DMS 273 (cell line): ENCODE results near the gene ADAP1.

Source experiments
- DNase-seq: peaks from one replicate; lab custom pipeline; 2025; ENCODE audit not compliant: unreplicated experiment; lab: John Stamatoyannopoulos, UW

The ADAP1 gene

DNA sequence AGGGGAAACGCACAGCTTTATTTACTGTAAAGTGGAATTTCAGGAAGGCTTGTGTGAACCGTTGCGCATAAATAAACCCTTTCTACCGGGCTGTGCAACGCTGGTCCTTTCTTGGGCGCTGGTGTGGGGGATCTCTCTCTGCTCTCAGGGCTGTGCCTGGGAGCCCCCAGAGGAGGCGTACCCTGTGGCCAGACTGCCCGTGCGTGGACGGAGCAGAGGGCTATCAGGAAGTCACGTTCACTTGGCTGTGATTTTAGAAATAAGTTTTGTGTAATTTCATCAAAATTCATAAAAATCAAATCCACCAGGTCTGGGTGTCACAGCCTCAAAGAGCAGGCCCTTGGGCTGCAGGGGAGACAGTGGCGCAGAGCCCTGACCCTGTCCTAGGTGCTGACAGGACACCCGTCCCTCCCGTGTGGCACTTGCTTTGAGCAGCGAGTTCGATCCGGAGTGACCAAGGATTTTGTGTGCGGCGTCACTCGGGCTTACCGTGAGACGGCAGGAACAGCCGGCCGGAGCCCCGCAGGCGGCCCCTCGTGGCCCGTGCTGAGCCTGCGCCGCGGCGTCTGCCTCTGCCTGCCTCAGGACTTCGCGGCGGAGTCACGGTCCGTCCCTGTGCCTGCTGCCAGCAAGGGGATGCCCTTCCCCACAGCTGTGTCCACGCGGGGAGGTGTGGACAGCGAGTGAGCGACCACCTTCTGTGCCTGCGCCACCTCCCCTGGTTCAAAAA lies 58.0 kb downstream of the ADAP1 start:
- no peak for DNase-seq

DNA sequence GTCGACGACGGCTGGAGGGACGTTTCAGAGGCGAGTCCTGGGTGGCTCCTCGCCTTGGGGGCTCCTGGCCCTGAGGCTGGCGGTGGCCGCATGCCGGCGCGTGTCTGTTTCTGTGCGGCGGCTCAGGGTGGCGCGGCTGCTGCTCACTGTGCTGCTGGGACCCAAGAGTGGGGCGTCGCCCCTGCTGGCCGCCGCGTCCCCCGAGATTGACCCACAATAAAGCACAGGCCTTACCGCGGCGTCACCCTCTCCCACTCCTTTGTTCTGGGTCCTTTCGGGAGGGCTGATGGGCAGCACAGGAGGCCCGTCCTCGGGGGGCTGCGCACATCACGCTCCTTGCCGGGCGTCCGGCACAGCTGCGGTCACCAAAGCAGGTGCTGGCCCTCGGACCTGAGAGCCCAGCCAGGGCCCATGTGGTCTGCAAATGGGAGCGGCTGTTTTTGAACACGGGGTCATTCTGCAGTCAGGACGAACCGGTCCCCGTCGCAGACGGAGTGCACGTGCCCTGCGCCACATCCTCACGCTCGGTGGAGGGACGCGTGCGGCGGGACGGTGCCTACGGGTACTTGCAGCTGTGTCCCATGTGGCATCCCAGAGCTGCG lies 58.9 kb downstream of the ADAP1 start:
- DNase-seq: no peak

DNA sequence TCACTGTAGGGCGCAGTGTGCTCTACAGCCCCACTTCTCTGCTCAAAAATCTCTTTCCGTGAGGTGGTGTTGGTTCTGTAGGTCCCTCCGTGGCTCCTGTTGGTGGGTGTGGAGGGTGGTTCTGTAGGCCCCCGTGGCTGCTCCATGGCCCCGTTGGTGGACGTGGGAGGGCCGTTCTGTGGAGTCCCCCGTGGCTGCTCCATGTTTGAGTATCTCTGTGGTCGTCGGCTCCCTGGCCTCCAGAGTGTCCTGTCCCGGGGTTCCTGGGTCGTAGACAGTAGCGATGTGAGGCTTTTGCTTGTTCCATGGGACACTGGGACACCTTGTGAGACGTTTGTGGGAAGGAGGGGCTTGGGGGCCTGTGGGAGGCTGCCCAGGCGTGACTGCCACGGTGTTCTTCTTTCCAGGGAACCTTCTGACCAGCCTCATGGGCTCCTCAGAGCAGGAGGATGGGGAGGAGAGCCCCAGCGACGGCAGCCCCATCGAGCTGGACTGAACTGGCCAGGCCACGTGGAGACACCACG lies 59.5 kb downstream of the ADAP1 start:
- no peak for DNase-seq

- DNase-seq: no peak
Observed at GRCh38 chr7:894164-894867, 60.2 kb downstream of the ADAP1 start.

- DNase-seq: no peak
Observed at GRCh38 chr7:893686-894085, 60.8 kb downstream of the ADAP1 start.

GRCh38 chr7:892648-893593 lies 61.6 kb downstream of the ADAP1 start:
- DNase-seq: no peak

DNA sequence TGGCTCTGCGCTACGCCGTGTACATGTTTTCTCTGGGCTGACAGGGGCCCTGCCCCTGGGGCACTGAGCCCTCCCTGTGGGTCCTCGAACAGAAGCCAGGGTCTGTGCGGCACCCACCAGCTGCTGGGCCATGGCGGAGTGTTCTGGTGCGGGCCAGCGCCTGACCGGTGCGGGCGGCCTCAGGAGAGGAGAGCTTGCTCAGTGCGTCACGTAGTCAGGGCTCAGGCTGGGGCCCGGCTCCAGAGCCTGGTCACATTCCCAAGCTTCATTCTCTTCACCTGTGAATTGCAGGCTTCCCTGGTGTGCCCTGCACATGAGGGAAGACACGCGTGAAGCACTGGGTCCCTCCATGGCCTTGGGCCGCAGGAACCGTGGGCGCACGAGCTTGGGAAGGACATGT lies 62.7 kb downstream of the ADAP1 start:
- no peak for DNase-seq

DNA sequence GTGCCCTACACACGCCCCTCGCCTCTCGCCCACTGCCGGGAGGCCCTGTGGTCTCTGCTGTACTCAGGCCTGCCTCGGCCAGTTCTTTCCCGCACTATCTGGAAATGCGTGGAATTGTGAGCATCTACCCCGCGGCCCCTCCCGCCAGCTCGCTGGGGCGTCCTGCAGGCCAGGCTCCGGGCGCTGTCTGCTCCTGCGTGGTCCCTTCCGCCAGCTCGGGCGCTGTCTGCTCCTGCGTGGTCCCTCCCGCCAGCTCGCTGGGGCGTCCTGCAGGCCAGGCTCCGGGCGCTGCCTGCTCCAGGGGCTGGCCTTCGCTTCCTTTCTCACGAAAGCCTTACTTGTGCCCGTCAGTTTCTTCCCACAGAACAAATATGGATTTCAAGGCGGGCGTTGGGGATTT lies 63.2 kb downstream of the ADAP1 start:
- no peak for DNase-seq

DNA sequence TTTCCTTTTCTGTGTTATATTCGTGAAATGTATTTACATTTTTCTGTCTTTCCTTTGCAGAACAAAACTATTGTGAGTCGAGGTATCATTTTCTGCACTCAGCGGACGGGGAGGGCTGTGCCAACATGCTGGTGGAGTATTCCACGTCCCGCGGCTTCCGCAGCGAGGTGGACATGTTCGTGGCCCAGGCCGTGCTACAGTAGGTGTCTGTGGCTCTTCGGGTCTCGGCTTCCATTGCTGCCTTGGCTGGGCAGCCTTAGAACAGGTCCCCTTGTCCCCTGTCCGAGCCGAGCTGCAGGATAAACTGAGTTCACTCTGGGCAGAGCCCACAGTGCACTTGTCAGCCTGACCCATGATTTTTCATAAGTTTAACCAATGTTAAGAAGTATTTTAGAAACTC lies 63.6 kb downstream of the ADAP1 start:
- no peak for DNase-seq

DNA sequence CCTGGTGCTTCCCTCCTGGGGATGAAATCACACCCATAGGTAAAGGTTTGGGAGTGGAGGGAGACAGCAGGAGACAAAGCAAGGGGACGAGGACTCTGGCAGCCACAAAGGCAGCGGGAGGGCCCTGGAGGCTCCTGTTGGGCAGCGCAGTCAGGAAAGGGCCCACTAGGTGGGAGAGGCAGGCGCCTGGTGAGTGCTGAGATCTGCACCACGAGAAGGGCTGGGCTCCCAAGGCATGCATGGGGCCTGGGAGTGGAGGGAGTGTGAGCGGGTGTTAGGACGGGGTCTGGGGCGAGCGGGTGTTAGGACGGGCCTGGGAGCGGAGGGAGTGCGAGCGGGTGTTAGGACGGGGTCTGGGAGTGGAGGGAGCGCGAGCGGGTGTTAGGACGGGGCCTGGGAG lies 65.1 kb downstream of the ADAP1 start:
- no peak for DNase-seq

DNA sequence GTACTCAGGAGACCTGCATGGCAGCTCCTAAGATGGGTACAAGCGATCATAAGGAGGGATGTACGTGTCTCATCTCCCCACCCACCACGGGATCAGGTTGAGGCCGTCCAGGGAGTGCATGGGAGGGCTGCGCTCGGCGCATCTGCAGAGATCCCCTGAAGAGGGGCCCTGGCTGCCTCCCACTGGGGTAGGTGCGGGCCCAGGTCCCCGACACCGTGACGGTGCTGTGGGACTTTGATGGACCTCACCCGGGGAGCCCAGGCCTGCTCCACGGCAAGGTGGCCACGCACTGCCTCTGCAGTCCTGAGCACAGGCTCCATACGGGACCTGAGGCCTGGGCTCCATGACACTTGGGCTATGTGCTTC lies 65.5 kb downstream of the ADAP1 start:
- DNase-seq: no peak

DNA sequence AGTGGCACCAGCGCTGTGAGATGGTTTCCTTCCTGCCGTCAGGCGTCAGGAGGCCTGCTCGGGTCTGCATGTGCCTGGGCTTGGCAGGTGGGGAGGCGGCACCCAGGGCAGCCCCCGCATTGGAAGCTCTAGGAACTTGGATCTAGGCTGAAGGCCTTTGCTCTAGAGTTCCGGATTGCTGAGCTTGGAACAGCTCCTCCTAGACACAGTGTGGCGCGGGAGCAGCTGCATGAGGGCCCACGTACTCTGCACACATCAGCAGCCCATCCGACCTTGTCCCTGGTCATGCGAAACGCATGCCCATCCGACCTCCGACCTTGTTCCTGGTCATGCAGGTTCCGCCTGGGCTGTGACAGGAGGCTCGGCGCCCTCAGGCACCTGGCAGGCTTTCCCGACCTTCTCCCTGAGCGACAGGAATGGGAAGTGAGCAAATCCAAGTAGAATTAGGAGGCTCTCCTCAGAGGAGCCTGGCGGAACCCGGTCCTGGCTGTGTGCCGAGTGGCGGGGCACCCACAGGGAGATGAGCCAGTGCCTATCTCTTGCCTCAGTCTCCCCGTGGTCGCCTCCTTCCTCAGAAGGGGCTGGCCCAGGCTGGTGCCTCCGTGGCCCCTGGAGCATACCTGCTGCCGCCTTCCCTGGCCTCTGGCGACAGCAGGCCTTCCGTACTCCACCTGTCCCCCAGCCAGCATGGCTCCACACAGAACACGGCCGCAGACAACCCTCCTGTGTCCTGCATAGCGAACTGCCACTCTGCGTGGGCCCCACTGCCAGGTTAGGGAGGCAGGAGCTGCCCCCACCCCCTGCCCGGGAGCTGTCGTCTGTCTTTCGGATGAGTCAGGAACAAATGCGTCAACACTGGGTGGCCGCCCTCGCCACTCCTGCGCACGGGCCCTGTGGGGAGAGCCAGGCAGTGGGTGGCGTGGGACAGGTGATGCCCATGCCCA lies 66.1 kb downstream of the ADAP1 start:
- DNase-seq: no peak

- DNase-seq: no peak
Observed at GRCh38 chr7:887488-887820, 67.0 kb downstream of the ADAP1 start.

DNA sequence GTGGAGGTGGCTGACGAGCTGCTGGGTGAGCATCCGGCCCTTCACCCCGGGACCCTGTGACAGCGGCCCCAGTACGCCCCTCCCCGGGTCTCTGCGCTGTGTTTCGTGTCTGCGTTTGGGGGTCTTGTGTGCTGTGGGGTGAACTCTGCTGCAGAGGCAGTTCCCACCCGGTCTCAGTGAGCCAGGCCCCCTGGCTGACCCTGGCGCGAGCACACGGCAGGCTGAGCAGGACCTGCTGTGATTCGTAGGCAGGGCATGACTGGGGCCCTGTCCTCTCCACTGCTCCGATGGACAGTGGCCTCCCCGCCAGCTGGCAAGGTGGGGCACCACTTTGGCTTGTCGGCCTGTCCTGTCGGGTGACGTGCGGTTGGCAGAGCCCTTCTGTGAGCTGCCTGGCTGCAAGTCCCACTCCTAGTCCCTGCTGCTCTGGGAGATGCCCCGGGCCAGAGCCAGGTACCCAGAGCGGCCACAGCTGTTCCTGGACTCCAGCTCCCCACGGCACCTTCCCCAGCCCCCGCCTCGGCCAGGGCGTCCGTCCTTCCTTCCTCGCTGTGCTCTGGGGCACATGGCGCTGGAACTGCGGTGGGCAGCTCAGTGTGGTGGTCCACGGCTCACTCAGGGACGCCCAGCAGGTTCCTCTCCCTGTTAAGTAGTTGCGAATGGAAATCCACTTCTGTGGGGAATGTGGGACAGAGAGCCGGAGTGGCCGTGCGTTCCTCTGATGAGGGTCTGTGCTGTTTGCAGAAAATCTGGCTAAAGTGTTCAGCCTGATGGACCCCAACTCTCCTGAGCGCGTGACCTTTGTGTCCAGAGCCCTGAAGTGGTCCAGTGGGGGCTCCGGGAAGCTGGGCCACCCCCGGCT lies 67.6 kb downstream of the ADAP1 start:
- no peak for DNase-seq

- DNase-seq: no peak
Observed at GRCh38 chr7:885893-886625, 68.4 kb downstream of the ADAP1 start.

DNA sequence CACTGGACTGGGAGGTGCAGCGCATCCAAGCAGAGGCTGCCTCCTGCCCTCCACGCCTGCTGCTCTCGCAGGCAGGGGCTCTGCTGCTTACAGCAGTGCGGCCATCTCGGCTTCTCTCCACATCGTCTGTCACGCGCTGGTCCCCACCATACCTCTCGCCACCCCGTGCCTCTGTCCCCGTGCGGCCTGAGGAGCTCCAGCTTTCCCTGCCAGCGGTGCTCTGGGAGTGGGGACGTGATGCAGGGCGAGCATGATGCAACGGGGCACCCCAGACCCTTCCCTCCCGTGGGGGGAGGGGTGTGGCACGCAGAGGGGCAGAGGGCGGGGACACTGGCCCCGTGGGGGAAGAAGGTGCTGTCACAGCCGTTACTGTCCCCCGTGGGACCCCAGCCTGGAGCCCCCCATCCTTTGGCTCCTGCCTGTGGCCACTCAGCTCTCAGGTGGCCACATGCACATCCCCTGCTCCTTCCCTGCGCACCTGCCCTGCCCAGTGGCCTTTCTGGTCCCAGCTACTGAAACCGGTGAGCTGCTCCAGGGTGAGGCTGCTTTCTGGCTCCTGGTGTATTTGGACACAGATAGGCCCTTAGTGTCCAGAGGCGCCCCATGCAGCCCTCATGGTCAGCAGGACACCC lies 69.1 kb downstream of the ADAP1 start:
- DNase-seq: no peak

GRCh38 chr7:884191-885003 lies 70.1 kb downstream of the ADAP1 start:
- no peak for DNase-seq
